K562 (cell line): ENCODE measurements around the gene MBOAT2. TPM values are rescaled to one million over a fixed set of nuclear protein-coding genes. Genes with fewer than 3 reads are reported as not detected.

Experiments used
- ATAC-seq: fragments of 200-7000 bp; cut with Tn5 transposase; 3 replicates; pipeline ENCODE4 v1.9.1; 2020; ENCODE audit warnings: moderate library complexity
- BruUV-seq: library from RNA; stranded (reverse); fragments of 400-500 nt; replicated peaks from 2 replicates; lab custom pipeline; 2021; lab: Mats Ljungman, UMichigan
- CTCF ChIA-PET: fragments of 300-600 bp; formaldehyde crosslinking; extraction: SDS; loops from one replicate; lab custom pipeline; 2021; ENCODE audit warnings: low intra/inter-chr PET ratio; lab: Yijun Ruan, JAX
- POLR2A ChIA-PET: fragments of 300-600, 350-650 bp; sonication (Branson Sonifier 250); formaldehyde crosslinking; extraction: SDS; loops from one replicate; lab custom pipeline; 2021; ENCODE audit warnings: antibody characterized with exemption, inconsistent platforms; lab: Yijun Ruan, JAX
- DNase-seq, 4 experiments: peaks; one replicate each; pipeline versions ENCODE4 v3.0.0 to v3.0.0-alpha.2; 2011 to 2018; ENCODE audit warnings: low spot score in 3 of 4, mixed read lengths in 3 of 4; ENCODE audit errors: extremely low read depth in 1 of 4
- FAIRE-seq: peaks from 2 replicates; lab custom pipeline; 2011; peaks lifted over from hg19 to GRCh38; lab: Jason Lieb, UNC
- H2AFZ ChIP-seq: 2 replicates; pipeline ENCODE4 v1.6.0; 2011; ENCODE audit warnings: low read depth, low read length, control low read depth, inconsistent platforms
- H3K27ac ChIP-seq: fragments of 200-600 bp; 3 replicates; pipeline ENCODE4 v1.8.0; 2011; ENCODE audit warnings: low read depth, mild to moderate bottlenecking, control low read depth, inconsistent platforms, low read length, moderate library complexity, mixed read lengths; ENCODE audit errors: extremely low read depth
- H3K27me3 ChIP-seq, 2 experiments: fragments of 300-600 bp in 1 of 2; 2 replicates in 1 of 2; 3 replicates in 1 of 2; pipeline versions ENCODE4 v1.6.0 to v1.8.0; 2011; ENCODE audit warnings: inconsistent platforms in 2 of 2, low read length in 2 of 2, mild to moderate bottlenecking in 1 of 2, mixed read lengths in 1 of 2, moderate library complexity in 1 of 2; ENCODE audit not compliant: control insufficient read depth in 2 of 2, insufficient read depth in 2 of 2
- H3K36me3 ChIP-seq: fragments of 300-600 bp; 3 replicates; pipeline ENCODE4 v1.8.0; 2011; ENCODE audit warnings: mild to moderate bottlenecking, low read length, inconsistent platforms; ENCODE audit not compliant: control insufficient read depth, insufficient read depth
- H3K4me1 ChIP-seq, 2 experiments: fragments of 200-600 bp in 1 of 2; replicated peaks in 1 of 2; 2 replicates in 1 of 2; 3 replicates in 1 of 2; pipeline versions ENCODE4 v1.5.1 to v1.8.0; 2011; ENCODE audit warnings: inconsistent platforms in 2 of 2, low read length in 2 of 2, mild to moderate bottlenecking in 1 of 2, mixed read lengths in 1 of 2, moderate library complexity in 1 of 2; ENCODE audit not compliant: control insufficient read depth in 2 of 2, insufficient read depth in 2 of 2
- H3K4me2 ChIP-seq: 2 replicates; pipeline ENCODE4 v1.6.1; 2011; ENCODE audit warnings: low read length, control low read depth, inconsistent platforms, mixed read lengths; ENCODE audit not compliant: insufficient read depth
- H3K4me3 ChIP-seq: fragments of 200-600 bp; sonication (generic), shearing (Covaris generic); 2 replicates; pipeline ENCODE4 v1.5.1; 2016; ENCODE audit warnings: control low read depth, inconsistent platforms
- H3K79me2 ChIP-seq: fragments of 200-600 bp; 3 replicates; pipeline ENCODE4 v1.8.0; 2011; ENCODE audit warnings: low read length, inconsistent platforms; ENCODE audit not compliant: control insufficient read depth, insufficient read depth
- H3K9ac ChIP-seq, 2 experiments: 2 replicates each; pipeline versions ENCODE4 v1.6.0 to v1.6.1; 2011; ENCODE audit warnings: low read depth in 2 of 2, low read length in 2 of 2, control low read depth in 1 of 2, inconsistent platforms in 1 of 2, mild to moderate bottlenecking in 1 of 2, mixed read lengths in 1 of 2; ENCODE audit not compliant: insufficient read depth in 1 of 2
- H3K9me1 ChIP-seq: one replicate; pipeline ENCODE4 v1.6.0; 2011; ENCODE audit warnings: inconsistent platforms, mild to moderate bottlenecking, low read length, moderate library complexity; ENCODE audit not compliant: control insufficient read depth, insufficient read depth
- H3K9me3 ChIP-seq: replicated peaks from 2 replicates; pipeline ENCODE4 v1.5.1; 2011; ENCODE audit warnings: low read depth, low read length, inconsistent platforms; ENCODE audit not compliant: control insufficient read depth, insufficient read depth
- H4K20me1 ChIP-seq: replicated peaks from 2 replicates; pipeline ENCODE4 v1.6.1; 2011; ENCODE audit warnings: low read length, inconsistent platforms, mixed read lengths; ENCODE audit not compliant: control insufficient read depth, insufficient read depth
- ATF7 ChIP-seq: fragments of 450-650 bp; IDR thresholded peaks from 2 replicates; pipeline ENCODE4 v1.7.1; 2014; ENCODE audit warnings: mild to moderate bottlenecking, moderate library complexity
- BRCA1 ChIP-seq, 2 experiments: fragments of 450-650 bp in 1 of 2; sonication (generic) in 1 of 2; formaldehyde crosslinking in 1 of 2; IDR thresholded peaks; 2 replicates each; pipeline versions ENCODE4 v1.5.0 to v1.6.1; 2017 to 2020; ENCODE audit warnings: mild to moderate bottlenecking in 1 of 2, missing genetic modification reagents in 1 of 2
- CAMTA2 ChIP-seq: fragments of 250-450 bp; sonication (Bioruptor Pico); conservative IDR thresholded peaks from 2 replicates; pipeline ENCODE4 v1.5.1; 2022
- CEBPG ChIP-seq, 3 experiments: fragments of 200-800 bp in 1 of 3; sonication (Bioruptor generic) in 1 of 3; sonication (generic) in 1 of 3; formaldehyde crosslinking in 1 of 3; IDR thresholded peaks in 2 of 3; conservative IDR thresholded peaks in 1 of 3; 2 replicates each; pipeline versions ENCODE4 v1.6.1 to v1.8.0; 2016 to 2022; ENCODE audit warnings: missing compliant biosample characterization in 2 of 3, missing genetic modification characterization in 2 of 3, mild to moderate bottlenecking in 1 of 3, missing genetic modification reagents in 1 of 3
- FIP1L1 ChIP-seq: fragments of 200-400 bp; formaldehyde crosslinking; IDR thresholded peaks from 2 replicates; pipeline ENCODE4 v1.6.1; 2018; ENCODE audit warnings: mild to moderate bottlenecking, low read depth, low read length; ENCODE audit not compliant: poor library complexity, severe bottlenecking
- HMGN3 ChIP-seq: IDR thresholded peaks from 2 replicates; pipeline ENCODE4 v1.6.1; 2011; ENCODE audit warnings: borderline replicate concordance, low read depth, mild to moderate bottlenecking, mixed read lengths, low read length; ENCODE audit not compliant: insufficient read length; ENCODE audit errors: extremely low read depth
- ILF3 ChIP-seq: fragments of 450-650 bp; IDR thresholded peaks from 2 replicates; pipeline ENCODE4 v1.6.1; 2018; ENCODE audit warnings: antibody characterized with exemption, mild to moderate bottlenecking, moderate library complexity, borderline replicate concordance
- LARP7 ChIP-seq: fragments of 450-650 bp; IDR thresholded peaks from 2 replicates; pipeline ENCODE4 v1.6.1; 2016
- MTA1 ChIP-seq: fragments of 450-650 bp; IDR thresholded peaks from 2 replicates; pipeline ENCODE4 v1.6.1; 2017; ENCODE audit warnings: borderline replicate concordance
- NFRKB ChIP-seq: fragments of 450-650 bp; IDR thresholded peaks from 2 replicates; pipeline ENCODE4 v1.6.1; 2016; ENCODE audit warnings: low read depth
- POLR3G ChIP-seq: IDR thresholded peaks from 2 replicates; pipeline ENCODE4 v1.6.1; 2011; ENCODE audit not compliant: insufficient read length, insufficient replicate concordance; ENCODE audit errors: extremely low read depth
- SP1 ChIP-seq: sonication (generic); formaldehyde crosslinking; IDR thresholded peaks from 2 replicates; pipeline ENCODE4 v1.8.1; 2022; ENCODE audit warnings: mild to moderate bottlenecking, missing genetic modification reagents
- SREBF1 ChIP-seq: fragments of 150-350 bp; IDR thresholded peaks from 2 replicates; pipeline ENCODE4 v1.6.1; 2014; ENCODE audit warnings: antibody characterized with exemption, low read depth, low read length, borderline replicate concordance
- SREBF2 ChIP-seq: sonication (generic); formaldehyde crosslinking; IDR thresholded peaks from 2 replicates; pipeline ENCODE4 v1.4.0; 2020; ENCODE audit warnings: mild to moderate bottlenecking, missing genetic modification reagents
- TARDBP ChIP-seq: fragments of 450-650 bp; IDR thresholded peaks from 2 replicates; pipeline ENCODE4 v1.6.1; 2016
- TSC22D4 ChIP-seq: fragments of 450-650 bp; IDR thresholded peaks from 2 replicates; pipeline ENCODE4 v1.6.1; 2016; ENCODE audit warnings: missing genetic modification characterization, missing biosample characterization, control low read depth
- ZNF324 ChIP-seq: fragments of 250-450 bp; sonication (Bioruptor Pico); IDR thresholded peaks from 2 replicates; pipeline ENCODE4 v1.4.0; 2020; ENCODE audit warnings: mild to moderate bottlenecking
- WGBS: fragments of 100-300 bp; shearing (Covaris generic); methylation state at CpG from one replicate; pipeline ENCODE4 v1.1.6; 2016; ENCODE audit warnings: low coverage, mixed read lengths; ENCODE audit not compliant: insufficient coverage; ENCODE audit errors: missing lambda C conversion rate; 5-methylcytosine and 5-hydroxymethylcytosine counted together
- in situ Hi-C: fragments of 300-500 bp; cut with MboI; formaldehyde crosslinking; loops from 4 replicates; pipeline ENCODE4 v1.15.0; 2018; ENCODE audit warnings: inconsistent platforms, mixed read lengths
- intact Hi-C: fragments of 100-400 bp; cut with micrococcal nuclease; formaldehyde crosslinking; loops from 2 replicates; pipeline ENCODE4 v1.14.2; 2022
- polyA plus RNA-seq, 8 experiments: library from polyadenylated mRNA; depleted of rRNA in 4 of 8; stranded (reverse) in 5 of 8; unstranded in 3 of 8; fragments of >200 nt; fragmentation: Nextera tagmentation in 2 of 8; fragmentation: Illumina TruSeq in 1 of 8; extraction: Ambion mirVana in 2 of 8; extraction: Trizol in 1 of 8; gene quantifications; 2 replicates each; pipeline versions ENCODE4 v1.2.1 to v1.2.3, GENCODE V29; 2011 to 2014; ENCODE audit warnings: inconsistent platforms in 1 of 8, missing spikeins in 1 of 8
- total RNA-seq, 7 experiments: library from RNA; depleted of rRNA in 6 of 7; stranded (reverse); fragments of >200 nt in 6 of 7; fragmentation: Illumina TruSeq in 2 of 7; extraction: Trizol in 2 of 7; gene quantifications; 2 replicates each; pipeline versions ENCODE4 v1.2.1 to v1.2.3, GENCODE V29; 2011 to 2021; ENCODE audit warnings: low replicate concordance in 1 of 7
- TF ChIP-seq, protein P1 (sequence below): sonication (generic); formaldehyde crosslinking; IDR thresholded peaks from 2 replicates; pipeline ENCODE4 v1.8.0; 2022; ENCODE audit warnings: mild to moderate bottlenecking, missing genetic modification reagents

The MBOAT2 gene
- total and polyA plus RNA-seq, 9 of the 15 experiments (the other 6 are each of a cell fraction or from before 2014, with no cell fraction given), result 8.4 to 122 (median 27.6) TPM

DNA sequence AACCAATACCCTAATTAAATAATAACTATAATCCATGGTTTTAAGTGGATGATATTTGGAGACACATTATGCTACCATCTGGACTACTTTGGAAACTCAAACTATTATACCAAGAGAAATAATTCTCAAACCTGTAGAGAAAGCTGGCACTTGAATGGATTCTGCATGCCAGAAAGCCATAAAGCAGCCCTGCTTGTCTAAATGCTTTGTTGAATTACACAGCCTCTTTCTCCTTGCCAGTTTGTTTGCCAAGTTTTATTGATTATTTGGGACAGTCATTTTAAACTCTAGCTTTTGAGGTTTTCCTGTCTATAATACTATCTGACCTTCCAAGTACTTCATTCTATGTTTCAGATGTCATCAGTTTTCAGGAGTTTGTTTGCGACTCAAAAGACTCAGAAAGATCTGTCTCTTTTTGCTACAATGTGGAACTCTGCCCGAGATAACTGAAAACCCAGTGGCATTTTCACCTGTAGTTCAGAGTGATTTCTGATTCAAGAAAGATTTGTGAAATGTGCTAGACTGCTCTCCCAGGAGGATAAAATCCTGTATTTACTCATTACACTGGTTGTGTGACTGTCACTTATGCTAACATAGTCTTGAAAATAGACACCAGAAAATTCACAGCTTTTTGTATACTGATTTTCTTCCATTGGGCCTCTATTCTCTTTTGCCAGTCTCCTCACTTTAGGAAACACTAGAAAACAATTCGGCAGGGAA, 29.2 kb upstream of the MBOAT2 start:
- BruUV-seq, result no TSS peak

More for the DNA sequence above, 29.2 kb upstream of the MBOAT2 start:
- Histone ChIP-seq H3K4me1 (peaks cover 7 to 19% of the 10 kb centered on the region in 2 experiments; a peak in 4 of 5 replicates), H2AFZ (peak overlapping the region; percentile 83), H3K36me3 (no peaks in the 10 kb centered on the region), H3K79me2 (no peaks in the 10 kb centered on the region), H3K9ac (0 out of 4 replicates have a peak overlapping the region, but pooled peaks of 1 of the 2 experiments have one; percentile 11), H3K27me3 (no peaks in the 10 kb centered on the region), H3K4me3 (no peak overlapping the region)
- in situ Hi-C loops (no loop called here), intact Hi-C loops (no loop called here)
- DNase-seq (no peak), FAIRE-seq (no peak), ATAC-seq (no peak)
- WGBS, result 13% methylated on average over 3 of the region's 3 CpGs
- TF ChIP-seq BRCA1 (IDR thresholded peaks at IDR 0.05), result no peak
- TF ChIP-seq BRCA1 (CRISPR knock-in tag; IDR thresholded peaks at IDR 0.05), result no peak
- TF ChIP-seq FIP1L1, result no peak
- no peak for TF ChIP-seq LARP7
- TF ChIP-seq TARDBP, result no peak
- TF ChIP-seq ATF7, result no peak
- TF ChIP-seq CEBPG (CRISPR knock-in tag; IDR thresholded peaks at IDR 0.05), result no peak
- TF ChIP-seq CEBPG (tag; conservative IDR thresholded peaks at IDR 0.05 in 1 of 2, IDR thresholded peaks at IDR 0.05 in 1 of 2), result no peak
- TF ChIP-seq, protein P1, sequence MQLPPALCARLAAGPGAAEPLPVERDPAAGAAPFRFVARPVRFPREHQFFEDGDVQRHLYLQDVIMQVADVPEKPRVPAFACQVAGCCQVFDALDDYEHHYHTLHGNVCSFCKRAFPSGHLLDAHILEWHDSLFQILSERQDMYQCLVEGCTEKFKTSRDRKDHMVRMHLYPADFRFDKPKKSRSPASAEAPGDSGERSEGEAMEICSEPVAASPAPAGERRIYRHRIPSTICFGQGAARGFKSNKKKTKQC (CRISPR knock-in tag), result no peak
- TF ChIP-seq SREBF2 (CRISPR knock-in tag), result no peak
- TF ChIP-seq TSC22D4, result no peak
- TF ChIP-seq MTA1, result no peak
- no peak for TF ChIP-seq SREBF1
- TF ChIP-seq NFRKB, result no peak
- no peak for TF ChIP-seq HMGN3
- TF ChIP-seq CAMTA2, result no peak
- no peak for TF ChIP-seq ILF3
- no peak for TF ChIP-seq ZNF324
- no peak for TF ChIP-seq SP1 (CRISPR knock-in tag)
- no peak for TF ChIP-seq POLR3G
- TF ChIP-seq, all 486 proteins: peak for 0
- CTCF ChIA-PET, result no interaction called here
- POLR2A ChIA-PET, result interaction anchor here (0.6 to 2.1 kb wide), 5 partner anchors 8 to 697 kb away, joined by 3 to 9 read pairs (median 3); no protein-coding TSS in a partner anchor
- Histone ChIP-seq H3K9me3 (no peaks in the 10 kb centered on the region), H3K9me1 (no peaks in the 10 kb centered on the region), H3K27ac (no peak overlapping the region), H3K4me2 (peak overlapping the region; percentile 41; the same call in 1 of the 2 replicates), H4K20me1 (no peaks in the 10 kb centered on the region)
